HFF-Myc (cell line): Measurements from ENCODE around the gene SHROOM3.

Experiments used
- DNase-seq: peaks from one replicate; pipeline ENCODE4 v3.0.0-alpha.2; 2011; ENCODE audit warnings: low read depth; ENCODE audit errors: extremely low read depth
- H3K4me3 ChIP-seq: replicated peaks from 2 replicates; pipeline ENCODE4 v1.5.1; 2011; ENCODE audit warnings: low read depth, mild to moderate bottlenecking, control low read depth, low read length
- TF ChIP-seq, protein P1 (sequence below): IDR thresholded peaks from 2 replicates; pipeline ENCODE4 v1.5.1; 2012; ENCODE audit warnings: mild to moderate bottlenecking, low read depth, low read length, control low read depth; ENCODE audit errors: missing control alignments

The SHROOM3 gene

GRCh38 chr4:76756416-76756815 is 321.4 kb downstream of the SHROOM3 start:
- TF ChIP-seq, protein P1, sequence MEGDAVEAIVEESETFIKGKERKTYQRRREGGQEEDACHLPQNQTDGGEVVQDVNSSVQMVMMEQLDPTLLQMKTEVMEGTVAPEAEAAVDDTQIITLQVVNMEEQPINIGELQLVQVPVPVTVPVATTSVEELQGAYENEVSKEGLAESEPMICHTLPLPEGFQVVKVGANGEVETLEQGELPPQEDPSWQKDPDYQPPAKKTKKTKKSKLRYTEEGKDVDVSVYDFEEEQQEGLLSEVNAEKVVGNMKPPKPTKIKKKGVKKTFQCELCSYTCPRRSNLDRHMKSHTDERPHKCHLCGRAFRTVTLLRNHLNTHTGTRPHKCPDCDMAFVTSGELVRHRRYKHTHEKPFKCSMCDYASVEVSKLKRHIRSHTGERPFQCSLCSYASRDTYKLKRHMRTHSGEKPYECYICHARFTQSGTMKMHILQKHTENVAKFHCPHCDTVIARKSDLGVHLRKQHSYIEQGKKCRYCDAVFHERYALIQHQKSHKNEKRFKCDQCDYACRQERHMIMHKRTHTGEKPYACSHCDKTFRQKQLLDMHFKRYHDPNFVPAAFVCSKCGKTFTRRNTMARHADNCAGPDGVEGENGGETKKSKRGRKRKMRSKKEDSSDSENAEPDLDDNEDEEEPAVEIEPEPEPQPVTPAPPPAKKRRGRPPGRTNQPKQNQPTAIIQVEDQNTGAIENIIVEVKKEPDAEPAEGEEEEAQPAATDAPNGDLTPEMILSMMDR = no peak
- DNase-seq = no peak
- no peak overlapping the region for H3K4me3 ChIP-seq

- no peak for DNase-seq
- TF ChIP-seq, protein P1 = no peak
- no peak overlapping the region for H3K4me3 ChIP-seq
These were observed 322.4 kb downstream of the SHROOM3 start for GRCh38 chr4:76757418-76757939.

GRCh38 chr4:76758290-76758882 is 323.4 kb downstream of the SHROOM3 start:
- no peak overlapping the region for H3K4me3 ChIP-seq
- DNase-seq = peak; percentile 86
- TF ChIP-seq, protein P1 = peak; percentile 71

DNA sequence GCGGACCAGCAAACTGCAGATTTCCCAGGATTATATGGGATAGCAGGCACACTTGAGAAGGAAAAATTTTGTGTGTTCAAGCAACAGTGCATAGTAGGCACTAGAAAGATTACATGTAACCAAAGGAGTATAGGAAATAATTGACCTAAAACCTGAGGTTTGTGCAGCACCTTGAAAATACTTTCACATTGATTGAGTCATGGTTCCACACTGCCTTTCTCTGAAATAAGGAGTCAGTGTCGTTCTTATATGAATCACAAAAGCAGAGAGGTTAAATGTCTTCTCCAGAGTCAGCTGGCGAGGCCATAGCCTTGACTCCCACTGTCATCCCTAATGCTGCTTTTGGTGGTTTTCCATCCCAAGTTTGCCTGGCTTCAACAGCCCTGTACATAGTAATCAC is 324.0 kb downstream of the SHROOM3 start:
- TF ChIP-seq, protein P1 = no peak
- no peak for DNase-seq
- H3K4me3 ChIP-seq = no peak overlapping the region

DNA sequence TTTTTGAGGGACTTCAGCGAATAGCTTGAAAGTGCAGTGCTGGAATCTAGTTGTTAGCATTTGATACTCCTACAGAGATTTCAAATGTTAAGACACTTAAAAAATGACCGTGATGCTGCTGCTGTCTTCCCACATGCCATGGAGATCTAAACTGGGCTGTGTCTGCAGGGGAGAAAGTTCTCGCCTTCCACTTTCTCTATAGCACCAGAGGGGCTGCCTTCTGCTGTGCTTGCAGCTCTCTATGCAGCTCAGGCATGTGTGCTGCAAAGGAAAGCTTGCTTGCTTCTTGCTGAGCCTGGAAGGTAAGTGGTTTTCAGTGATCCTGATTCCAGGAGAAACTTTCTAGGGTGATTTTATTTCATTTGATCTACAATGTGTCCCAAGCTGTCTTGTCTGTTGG is 325.2 kb downstream of the SHROOM3 start:
- H3K4me3 ChIP-seq = no peak overlapping the region
- TF ChIP-seq, protein P1 = no peak

DNA sequence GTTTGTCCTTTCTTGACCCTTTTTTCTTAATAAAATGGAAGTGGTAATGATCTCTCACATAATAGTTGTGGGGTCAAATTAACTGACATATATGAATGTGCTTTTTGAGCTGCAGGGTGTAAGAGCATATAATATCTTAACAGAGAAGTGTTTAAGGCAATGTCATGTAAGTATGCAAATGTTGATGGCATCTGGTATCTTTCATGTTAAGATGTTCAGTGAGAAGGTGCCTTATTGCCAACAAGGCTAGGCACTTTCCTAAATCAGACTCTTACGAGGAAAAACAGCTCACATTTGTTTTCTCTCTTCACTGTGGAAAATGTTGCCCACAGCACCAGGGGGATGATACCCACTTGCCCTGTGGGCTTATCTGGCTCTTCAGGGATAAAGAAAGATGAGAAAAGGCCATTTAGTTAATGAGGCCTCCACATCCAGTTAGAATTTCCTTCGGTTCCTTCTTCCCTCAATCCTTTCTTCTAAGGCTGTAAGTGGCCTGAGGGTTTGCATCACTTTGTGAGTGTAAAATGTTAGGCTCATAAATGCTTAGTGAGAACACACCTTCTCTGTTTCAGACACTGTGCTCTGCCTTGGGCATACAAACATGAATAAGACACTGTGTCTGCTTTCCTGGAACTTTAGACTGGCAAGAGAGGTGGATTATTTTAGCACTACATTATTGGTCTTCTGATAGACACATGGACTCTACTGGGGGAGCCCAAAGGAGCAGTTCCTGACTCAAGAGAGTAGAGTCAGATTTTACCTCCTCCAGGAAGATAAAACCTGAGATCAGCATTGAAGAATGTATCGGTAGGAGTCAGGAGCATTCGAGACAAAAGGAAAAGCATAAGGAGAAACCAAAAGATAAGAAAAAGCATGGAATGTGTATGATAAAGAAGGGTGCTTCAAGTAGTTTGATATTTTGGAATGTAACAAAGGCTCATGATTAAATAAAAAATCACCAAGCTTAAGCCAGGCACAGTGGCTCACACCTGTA is 327.4 kb downstream of the SHROOM3 start:
- TF ChIP-seq, protein P1 = no peak
- no peak for DNase-seq
- H3K4me3 ChIP-seq = no peak overlapping the region

More for the DNA sequence above, 325.2 kb downstream of the SHROOM3 start:
- DNase-seq = no peak
